GM10248 (cell line): ENCODE measurements around the gene DNAJC2.

Source experiments
- CTCF ChIA-PET: fragments of 300-600 bp; sonication (Branson Sonifier 250); formaldehyde crosslinking; extraction: SDS; loops from one replicate; lab custom pipeline; 2021; ENCODE audit warnings: antibody characterized with exemption; lab: Yijun Ruan, JAX
- POLR2A ChIA-PET: fragments of 350-650 bp; sonication (Branson Sonifier 250); formaldehyde crosslinking; extraction: SDS; loops from one replicate; lab custom pipeline; 2020; ENCODE audit warnings: antibody characterized with exemption; lab: Yijun Ruan, JAX
- DNase-seq: peaks from one replicate; pipeline ENCODE4 v3.0.0; 2012; ENCODE audit errors: extremely low spot score
- CTCF ChIP-seq: IDR thresholded peaks from 2 replicates; pipeline ENCODE4 v1.5.1; 2012; ENCODE audit warnings: mild to moderate bottlenecking, low read depth; ENCODE audit errors: extremely low read depth, missing control alignments, control extremely low read depth

DNAJC2 gene

GRCh38 chr7:103343332-103343731 lies 1.2 kb downstream of the DNAJC2 start:
- POLR2A ChIA-PET = no interaction called here
- CTCF ChIA-PET = interaction anchor here (0.9 to 1.4 kb wide), 3 partner anchors 12 to 47 kb away, joined by 3 read pairs; no protein-coding TSS in a partner anchor
- no peak for DNase-seq
- TF ChIP-seq CTCF = no peak

GRCh38 chr7:103341466-103341865 lies 3.1 kb downstream of the DNAJC2 start:
- ChIA-PET CTCF (interaction anchor here (1.5 kb wide), 1 partner anchor 17 kb away, joined by 3 read pairs; no protein-coding TSS in a partner anchor), POLR2A (no interaction called here)
- no peak for TF ChIP-seq CTCF
- no peak for DNase-seq

GRCh38 chr7:103338864-103339263 lies 5.7 kb downstream of the DNAJC2 start:
- CTCF ChIA-PET = interaction anchor here (1.2 to 1.9 kb wide), 2 partner anchors 12 to 14 kb away, joined by 3 to 4 read pairs; no protein-coding TSS in a partner anchor
- DNase-seq = no peak
- no peak for TF ChIP-seq CTCF
- POLR2A ChIA-PET = no interaction called here

GRCh38 chr7:103336761-103337160 lies 7.8 kb downstream of the DNAJC2 start:
- TF ChIP-seq CTCF = no peak
- POLR2A ChIA-PET = no interaction called here
- CTCF ChIA-PET = interaction anchor here (1.6 kb wide), 1 partner anchor 31 kb away, joined by 3 read pairs; no protein-coding TSS in a partner anchor
- no peak for DNase-seq

- TF ChIP-seq CTCF = no peak
- ChIA-PET CTCF (interaction anchor here (1.7 kb wide), 1 partner anchor 13 kb away, joined by 4 read pairs; no protein-coding TSS in a partner anchor), POLR2A (no interaction called here)
- DNase-seq = no peak
These were observed 18.8 kb downstream of the DNAJC2 start for GRCh38 chr7:103325744-103326143.

- CTCF ChIA-PET = interaction anchor here (1.0 to 1.9 kb wide), 3 partner anchors 10 to 89 kb away, joined by 3 to 5 read pairs (median 5); partner anchors contain the start of gene PMPCB
These were observed 27.6 kb downstream of the DNAJC2 start for GRCh38 chr7:103317009-103317408.

More at GRCh38 chr7:103317009-103317408, 27.6 kb downstream of the DNAJC2 start:
- no peak for TF ChIP-seq CTCF
- POLR2A ChIA-PET = no interaction called here
- no peak for DNase-seq
